HG02870 (cell line): ENCODE results near the gene RALGPS2.

ENCODE experiments used
- ATAC-seq: cut with Tn5 transposase; IDR thresholded peaks from one replicate; pipeline ENCODE4 v1.9.1; 2021; ENCODE audit warnings: mild to moderate bottlenecking, moderate library complexity; ENCODE audit not compliant: unreplicated experiment

Gene RALGPS2

GRCh38 chr1:178724728-178725465 is at the start of gene RALGPS2:
RALGPS2 (plus strand) TSS chr1:178725244; CDS start chr1:178776765, 51,521 bp downstream.
- ATAC-seq: peak; percentile 58

- ATAC-seq: no peak
Measured at GRCh38 chr1:178679237-178679636, 45.8 kb upstream of the RALGPS2 start.

GRCh38 chr1:178682429-178682828 is 42.6 kb upstream of the RALGPS2 start:
- ATAC-seq: no peak

GRCh38 chr1:178682886-178683285 is 42.2 kb upstream of the RALGPS2 start:
- ATAC-seq: no peak

GRCh38 chr1:178683291-178683690 is 41.8 kb upstream of the RALGPS2 start:
- no peak for ATAC-seq

- ATAC-seq: no peak
Measured at GRCh38 chr1:178684111-178684510, 40.9 kb upstream of the RALGPS2 start.

GRCh38 chr1:178684542-178685000 is 40.5 kb upstream of the RALGPS2 start:
- peak; percentile 95 for ATAC-seq

- no peak for ATAC-seq
Measured at GRCh38 chr1:178686407-178686806, 38.6 kb upstream of the RALGPS2 start.

GRCh38 chr1:178688244-178688643 is 36.8 kb upstream of the RALGPS2 start:
- ATAC-seq: no peak

- no peak for ATAC-seq
Measured at GRCh38 chr1:178689769-178690168, 35.3 kb upstream of the RALGPS2 start.

GRCh38 chr1:178690496-178690895 is 34.5 kb upstream of the RALGPS2 start:
- no peak for ATAC-seq

- no peak for ATAC-seq
Measured at GRCh38 chr1:178692564-178693327, 32.3 kb upstream of the RALGPS2 start.

GRCh38 chr1:178693366-178693765 is 31.7 kb upstream of the RALGPS2 start:
- no peak for ATAC-seq

GRCh38 chr1:178694923-178695525 is 30.0 kb upstream of the RALGPS2 start:
- ATAC-seq: no peak

- no peak for ATAC-seq
Measured at GRCh38 chr1:178702146-178702545, 22.9 kb upstream of the RALGPS2 start.

- ATAC-seq: no peak
Measured at GRCh38 chr1:178704833-178705232, 20.2 kb upstream of the RALGPS2 start.

- no peak for ATAC-seq
Measured at GRCh38 chr1:178706432-178706831, 18.6 kb upstream of the RALGPS2 start.

- no peak for ATAC-seq
Measured at GRCh38 chr1:178713259-178713658, 11.8 kb upstream of the RALGPS2 start.

GRCh38 chr1:178714453-178714852 is 10.6 kb upstream of the RALGPS2 start:
- ATAC-seq: no peak

GRCh38 chr1:178716111-178716510 is 8.9 kb upstream of the RALGPS2 start:
- no peak for ATAC-seq

GRCh38 chr1:178718520-178718919 is 6.5 kb upstream of the RALGPS2 start:
- no peak for ATAC-seq

- ATAC-seq: no peak
Measured at GRCh38 chr1:178723546-178723945, 1.5 kb upstream of the RALGPS2 start.
